ENCODE results near the gene ZNF862. TPM values are rescaled to one million over a fixed set of nuclear protein-coding genes. Genes with fewer than 3 reads are reported as not detected.
A peak's percentile ranks its signal among the peaks of the same experiment; 100 is the strongest.

Gene ZNF862
- total and polyA plus RNA-seq, 7 donors: 0.92 to 23.8 (median 12.5) TPM

GRCh38 chr7:149877890-149878522 lies 39.8 kb downstream of the ZNF862 start:
- Histone ChIP-seq H3K4me3 (no peak overlapping the region), H3K4me1 (peaks cover 0 to 42% (median 36%) of the 10 kb centered on the region in 4 donors), H3K36me3 (no peaks in the 10 kb centered on the region), H3K9me3 (no peaks in the 10 kb centered on the region), H3K27me3 (no peaks in the 10 kb centered on the region), H3K27ac (no peak overlapping the region)
- TF ChIP-seq CTCF (IDR thresholded peaks at IDR 0.05) (no peak), EP300 (IDR thresholded peaks at IDR 0.05) (no peak), POLR2AphosphoS5 (IDR thresholded peaks at IDR 0.05) (no peak), POLR2A (IDR thresholded peaks at IDR 0.05) (no peak)
- intact Hi-C loops (cut with DNase I): loop anchor here (10.0 kb wide), 1 partner anchor 527 kb away; a partner anchor contains a TSS
- 77 to 87% methylated on average over 16 of the region's 16 CpGs for WGBS, 2 donors
- no peak for DNase-seq

GRCh38 chr7:149878523-149878921 lies 40.3 kb downstream of the ZNF862 start:
- no peaks in the 10 kb centered on the region for H3K9me3 ChIP-seq
- no peak for DNase-seq
- no peaks in the 10 kb centered on the region for H3K27me3 ChIP-seq
- no peak overlapping the region for H3K27ac ChIP-seq
- intact Hi-C loops (cut with DNase I): loop anchor here (10.0 kb wide), 1 partner anchor 526 kb away; a partner anchor contains a TSS
- no peak for TF ChIP-seq EP300 (IDR thresholded peaks at IDR 0.05)
- TF ChIP-seq CTCF (IDR thresholded peaks at IDR 0.05): no peak
- no peak for TF ChIP-seq POLR2AphosphoS5 (IDR thresholded peaks at IDR 0.05)
- TF ChIP-seq POLR2A (IDR thresholded peaks at IDR 0.05): no peak
- H3K4me3 ChIP-seq: no peak overlapping the region
- peaks cover 0 to 45% (median 39%) of the 10 kb centered on the region in 4 donors for H3K4me1 ChIP-seq
- H3K36me3 ChIP-seq: no peaks in the 10 kb centered on the region
- WGBS, 2 donors: 89 to 90% methylated on average over 13 of the region's 13 CpGs

GRCh38 chr7:149879271-149879743 lies 41.1 kb downstream of the ZNF862 start:
- H3K4me3 ChIP-seq: no peak overlapping the region
- peaks cover 0 to 43% (median 35%) of the 10 kb centered on the region in 4 donors for H3K4me1 ChIP-seq
- H3K27me3 ChIP-seq: no peaks in the 10 kb centered on the region
- DNase-seq: no peak
- H3K27ac ChIP-seq: no peak overlapping the region
- no peak for TF ChIP-seq POLR2AphosphoS5 (IDR thresholded peaks at IDR 0.05)
- TF ChIP-seq EP300 (IDR thresholded peaks at IDR 0.05): no peak
- TF ChIP-seq CTCF (IDR thresholded peaks at IDR 0.05): no peak
- TF ChIP-seq POLR2A (IDR thresholded peaks at IDR 0.05): no peak
- intact Hi-C loops (cut with DNase I): loop anchor here (10.0 kb wide), 1 partner anchor 525 kb away; a partner anchor contains a TSS
- H3K9me3 ChIP-seq: no peaks in the 10 kb centered on the region
- no peaks in the 10 kb centered on the region for H3K36me3 ChIP-seq
- 85 to 92% methylated on average over 14 of the region's 14 CpGs for WGBS, 2 donors

GRCh38 chr7:149879766-149880637 lies 41.8 kb downstream of the ZNF862 start:
- TF ChIP-seq POLR2A (IDR thresholded peaks at IDR 0.05): no peak
- TF ChIP-seq EP300 (IDR thresholded peaks at IDR 0.05): no peak
- 88 to 93% methylated on average over 16 of the region's 16 CpGs for WGBS, 2 donors
- intact Hi-C loops (cut with DNase I): loop anchor here (10.0 kb wide), 2 partner anchors 165 to 525 kb away; a partner anchor contains a TSS
- Histone ChIP-seq H3K9me3 (no peaks in the 10 kb centered on the region), H3K36me3 (no peaks in the 10 kb centered on the region), H3K27ac (peak overlapping the region in 2 of 4 donors; percentile 59 to 67), H3K27me3 (no peaks in the 10 kb centered on the region), H3K4me3 (no peak overlapping the region), H3K4me1 (peaks cover 0 to 39% (median 31%) of the 10 kb centered on the region in 4 donors)
- DNase-seq: no peak
